Nephron (organoid): Measurements from ENCODE around the gene RBM8A.

Source experiments
- H3K27ac Mint-ChIP-seq, 3 experiments: 2 replicates each; pipeline ENCODE4 v1.8.0; 2020; ENCODE audit warnings: mixed read lengths in 3 of 3, mild to moderate bottlenecking in 2 of 3, moderate library complexity in 1 of 3
- H3K27me3 Mint-ChIP-seq: 2 replicates; pipeline ENCODE4 v1.8.0; 2021; ENCODE audit warnings: low read depth, mild to moderate bottlenecking, moderate library complexity, mixed read lengths
- H3K36me3 Mint-ChIP-seq: 2 replicates; pipeline ENCODE4 v1.8.0; 2020; ENCODE audit warnings: low read depth, mixed read lengths
- H3K4me1 Mint-ChIP-seq: 2 replicates; pipeline ENCODE4 v1.8.0; 2020; ENCODE audit warnings: mixed read lengths
- H3K4me3 Mint-ChIP-seq, 3 experiments: 2 replicates each; pipeline ENCODE4 v1.8.0; 2020; ENCODE audit warnings: mild to moderate bottlenecking in 3 of 3, mixed read lengths in 3 of 3, moderate library complexity in 2 of 3
- H3K9me3 Mint-ChIP-seq: 2 replicates; pipeline ENCODE4 v1.8.0; 2020; ENCODE audit warnings: mixed read lengths
- TF ChIP-seq, protein P1 (sequence below), 3 experiments: fragments of 200-600 bp; sonication (generic); IDR thresholded peaks; one replicate each; pipeline ENCODE4 v1.5.0; 2021; ENCODE audit warnings: antibody characterized with exemption in 3 of 3; ENCODE audit not compliant: unreplicated experiment in 3 of 3

Gene RBM8A

DNA sequence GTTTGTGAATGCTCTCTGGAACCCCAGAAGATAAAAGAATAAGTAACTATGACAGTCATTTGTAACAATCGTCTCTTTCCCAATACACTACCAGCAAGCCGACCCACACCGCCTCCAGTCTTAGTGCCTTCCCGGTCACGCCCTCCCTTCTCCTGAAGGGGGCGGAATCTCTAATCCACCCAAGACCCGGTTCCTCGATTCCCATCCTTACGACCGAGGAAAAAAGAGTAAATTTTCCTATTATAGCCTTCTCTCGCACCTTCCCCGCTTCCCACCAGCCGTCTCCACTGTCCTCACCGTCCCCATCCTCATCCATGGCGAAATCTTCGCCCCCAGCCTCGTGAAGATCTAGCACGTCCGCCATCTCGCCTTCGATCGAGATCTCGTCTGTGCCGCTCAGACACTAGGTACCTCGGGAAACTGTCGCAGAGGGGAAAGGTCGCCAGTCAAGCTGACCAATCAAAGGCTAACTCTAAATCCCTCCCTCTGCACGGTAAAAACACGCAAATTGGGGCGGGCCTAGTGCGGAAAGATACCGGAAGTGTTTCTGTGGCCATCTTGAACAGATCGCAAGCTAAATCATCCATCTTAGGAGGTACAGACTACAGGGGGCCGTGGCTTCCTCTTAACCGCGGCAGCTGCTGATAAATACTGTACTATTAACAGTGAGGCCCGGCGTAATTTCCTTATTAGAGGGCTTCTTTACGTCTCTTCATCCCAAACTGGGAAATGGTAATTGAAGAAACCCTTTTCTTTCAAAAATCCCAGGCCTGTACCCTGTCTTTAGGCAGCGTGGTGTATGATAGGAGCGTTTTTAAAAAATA is at the start of gene RBM8A:
Gene RBM8A (minus strand): TSS at position 422 of the 824 bp plus-strand sequence. CDS start 58 bp downstream, at position 364.
- peaks cover 15% of the 10 kb centered on the region for H3K36me3 Mint-ChIP-seq
- H3K4me3 Mint-ChIP-seq: peak within 1 kb of the TSS in 2 of 3 experiments; percentile 83 to 88
- TF ChIP-seq, protein P1, sequence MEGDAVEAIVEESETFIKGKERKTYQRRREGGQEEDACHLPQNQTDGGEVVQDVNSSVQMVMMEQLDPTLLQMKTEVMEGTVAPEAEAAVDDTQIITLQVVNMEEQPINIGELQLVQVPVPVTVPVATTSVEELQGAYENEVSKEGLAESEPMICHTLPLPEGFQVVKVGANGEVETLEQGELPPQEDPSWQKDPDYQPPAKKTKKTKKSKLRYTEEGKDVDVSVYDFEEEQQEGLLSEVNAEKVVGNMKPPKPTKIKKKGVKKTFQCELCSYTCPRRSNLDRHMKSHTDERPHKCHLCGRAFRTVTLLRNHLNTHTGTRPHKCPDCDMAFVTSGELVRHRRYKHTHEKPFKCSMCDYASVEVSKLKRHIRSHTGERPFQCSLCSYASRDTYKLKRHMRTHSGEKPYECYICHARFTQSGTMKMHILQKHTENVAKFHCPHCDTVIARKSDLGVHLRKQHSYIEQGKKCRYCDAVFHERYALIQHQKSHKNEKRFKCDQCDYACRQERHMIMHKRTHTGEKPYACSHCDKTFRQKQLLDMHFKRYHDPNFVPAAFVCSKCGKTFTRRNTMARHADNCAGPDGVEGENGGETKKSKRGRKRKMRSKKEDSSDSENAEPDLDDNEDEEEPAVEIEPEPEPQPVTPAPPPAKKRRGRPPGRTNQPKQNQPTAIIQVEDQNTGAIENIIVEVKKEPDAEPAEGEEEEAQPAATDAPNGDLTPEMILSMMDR (IDR thresholded peaks at IDR 0.05; ENCODE audit: unreplicated experiment in 3 of 3): peak; percentile 48 to 72 (median 61)
- H3K9me3 Mint-ChIP-seq: no peaks in the 10 kb centered on the region
- H3K27me3 Mint-ChIP-seq: no peaks in the 10 kb centered on the region
- peak within 1 kb of the TSS in 2 of 3 experiments; percentile 89 to 96 for H3K27ac Mint-ChIP-seq
- peaks cover 12% of the 10 kb centered on the region for H3K4me1 Mint-ChIP-seq

DNA sequence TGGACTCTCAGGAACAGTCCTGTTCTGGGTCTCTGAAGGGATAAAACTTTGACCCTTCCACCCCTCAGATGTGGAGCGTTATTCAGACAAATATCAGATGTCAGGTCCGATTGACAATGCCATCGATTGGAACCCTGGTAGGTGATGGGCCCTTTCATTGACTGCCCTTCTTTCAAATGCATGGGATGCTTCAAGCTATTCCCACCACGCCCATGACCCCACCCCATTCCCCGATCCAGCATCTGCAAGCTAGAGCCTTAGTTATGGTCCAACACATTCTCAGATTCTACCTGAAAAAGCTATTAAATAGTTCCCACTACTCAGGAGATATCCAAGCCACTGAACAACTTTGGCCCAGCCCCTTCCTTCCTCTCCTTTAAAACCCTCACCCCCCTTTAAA is 49.7 kb upstream of the RBM8A start:
- no peak overlapping the region for H3K27ac Mint-ChIP-seq
- TF ChIP-seq, protein P1 (IDR thresholded peaks at IDR 0.05; ENCODE audit: unreplicated experiment in 3 of 3): no peak
- no peaks in the 10 kb centered on the region for H3K27me3 Mint-ChIP-seq
- H3K9me3 Mint-ChIP-seq: no peaks in the 10 kb centered on the region
- peaks cover 14% of the 10 kb centered on the region for H3K4me1 Mint-ChIP-seq
- H3K4me3 Mint-ChIP-seq: no peak overlapping the region
- no peaks in the 10 kb centered on the region for H3K36me3 Mint-ChIP-seq

DNA sequence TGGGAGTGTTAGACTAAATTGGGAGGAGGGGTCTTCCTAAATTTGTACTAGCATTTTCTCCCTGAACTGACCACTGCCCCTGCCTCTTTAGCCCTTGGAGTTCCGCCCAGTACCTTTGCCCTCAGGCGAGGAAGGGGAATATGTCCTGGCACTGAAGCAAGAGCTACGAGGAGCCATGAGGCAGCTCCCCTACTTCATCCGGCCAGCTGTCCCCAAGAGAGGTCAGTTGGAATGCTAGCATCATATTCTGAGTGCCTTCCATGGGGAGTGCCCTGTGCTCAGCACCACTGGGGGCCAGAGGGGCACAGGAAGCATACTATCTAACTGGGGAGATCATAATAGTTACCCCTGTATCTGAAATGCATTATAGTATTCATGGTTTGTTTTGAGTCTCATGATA is 47.9 kb upstream of the RBM8A start:
- TF ChIP-seq, protein P1 (IDR thresholded peaks at IDR 0.05; ENCODE audit: unreplicated experiment in 3 of 3): no peak
- H3K4me1 Mint-ChIP-seq: peaks cover 7% of the 10 kb centered on the region
- no peaks in the 10 kb centered on the region for H3K27me3 Mint-ChIP-seq
- no peaks in the 10 kb centered on the region for H3K36me3 Mint-ChIP-seq
- no peak overlapping the region for H3K4me3 Mint-ChIP-seq
- H3K9me3 Mint-ChIP-seq: no peaks in the 10 kb centered on the region
- no peak overlapping the region for H3K27ac Mint-ChIP-seq

DNA sequence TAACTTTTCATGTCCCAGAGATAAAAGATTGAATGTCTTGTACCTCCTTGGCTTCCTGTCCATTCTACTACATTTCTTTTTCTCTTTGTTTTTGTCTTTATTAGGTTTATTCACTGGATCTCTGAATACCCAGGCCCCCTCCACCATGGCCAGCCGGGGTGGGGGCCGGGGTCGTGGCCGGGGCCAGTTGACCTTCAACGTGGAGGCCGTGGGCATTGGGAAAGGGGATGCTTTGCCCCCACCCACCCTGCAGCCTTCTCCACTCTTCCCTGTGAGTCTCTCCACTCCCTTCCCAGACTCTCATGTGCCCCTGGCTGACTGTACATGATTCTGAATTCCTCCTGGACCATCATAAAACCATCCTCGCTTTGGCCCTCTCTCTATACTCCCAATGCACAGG is 47.4 kb upstream of the RBM8A start:
- H3K36me3 Mint-ChIP-seq: no peaks in the 10 kb centered on the region
- no peaks in the 10 kb centered on the region for H3K27me3 Mint-ChIP-seq
- TF ChIP-seq, protein P1 (IDR thresholded peaks at IDR 0.05; ENCODE audit: unreplicated experiment in 3 of 3): no peak
- no peaks in the 10 kb centered on the region for H3K9me3 Mint-ChIP-seq
- H3K4me1 Mint-ChIP-seq: peaks cover 7% of the 10 kb centered on the region
- H3K27ac Mint-ChIP-seq: no peak overlapping the region
- no peak overlapping the region for H3K4me3 Mint-ChIP-seq

DNA sequence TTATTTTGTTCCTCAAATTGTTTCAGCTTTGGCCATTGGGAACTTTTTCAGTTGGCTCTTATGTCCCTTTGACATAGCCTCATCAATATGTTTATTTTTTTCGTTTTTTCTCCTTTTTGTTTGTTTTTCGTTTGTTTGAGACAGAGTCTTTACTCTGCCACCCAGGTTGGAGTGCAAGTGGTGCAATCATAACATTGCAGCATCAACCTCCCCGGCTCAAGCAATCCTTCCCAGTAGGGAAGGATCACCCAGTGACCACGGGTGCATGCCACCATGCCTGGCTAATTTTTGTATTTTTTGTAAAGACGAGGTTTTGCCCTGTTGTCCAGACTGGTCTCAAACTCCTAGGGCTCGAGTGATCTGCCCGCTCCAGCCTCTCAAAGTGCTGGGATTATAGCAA is 45.3 kb upstream of the RBM8A start:
- TF ChIP-seq, protein P1 (IDR thresholded peaks at IDR 0.05; ENCODE audit: unreplicated experiment in 3 of 3): no peak
- Mint-ChIP-seq H3K4me3 (no peak overlapping the region), H3K4me1 (peaks cover 7% of the 10 kb centered on the region), H3K27ac (no peak overlapping the region), H3K27me3 (no peaks in the 10 kb centered on the region), H3K9me3 (peaks cover 5% of the 10 kb centered on the region), H3K36me3 (peaks cover 5% of the 10 kb centered on the region)

DNA sequence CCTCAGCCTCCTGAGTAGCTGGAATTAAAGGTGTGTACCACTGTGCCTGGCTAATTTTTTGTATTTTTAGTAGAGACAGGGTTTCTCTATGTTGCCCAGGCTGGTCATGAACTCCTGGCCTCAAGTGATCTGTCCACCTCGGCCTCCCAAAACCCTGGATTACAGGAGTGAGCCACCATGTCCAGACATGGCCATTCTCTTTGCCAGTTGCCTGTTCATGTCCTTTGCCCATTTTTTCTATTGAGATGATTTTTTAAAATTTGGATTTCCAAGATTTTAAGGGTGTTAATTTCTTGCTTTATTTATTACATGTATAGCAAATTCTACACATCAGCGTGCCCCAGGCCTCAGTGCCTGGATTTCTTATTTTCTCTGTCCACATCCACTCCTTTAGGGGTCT is 40.0 kb upstream of the RBM8A start:
- H3K27ac Mint-ChIP-seq: no peak overlapping the region
- H3K9me3 Mint-ChIP-seq: peaks cover 5% of the 10 kb centered on the region

More for the DNA sequence above, 40.0 kb upstream of the RBM8A start:
- H3K27me3 Mint-ChIP-seq: peaks cover 8% of the 10 kb centered on the region
- peaks cover 9% of the 10 kb centered on the region for H3K36me3 Mint-ChIP-seq
- peaks cover 29% of the 10 kb centered on the region for H3K4me1 Mint-ChIP-seq
- TF ChIP-seq, protein P1 (IDR thresholded peaks at IDR 0.05; ENCODE audit: unreplicated experiment in 3 of 3): no peak
- peak overlapping the region in 1 of 3 experiments; percentile 43 for H3K4me3 Mint-ChIP-seq
